ENCODE results near the gene RNF212.
"Not testable (repeated sequence)": the region's sequence is repeated elsewhere in the genome, so short reads cannot be mapped to it uniquely, and the experiment has no call there.

Gene RNF212

GRCh38 chr4:1047106-1047975 lies 66.0 kb downstream of the RNF212 start:
- no peak for DNase-seq

- DNase-seq: not testable (repeated sequence)
These were observed 66.8 kb downstream of the RNF212 start for GRCh38 chr4:1046581-1047011.

DNA sequence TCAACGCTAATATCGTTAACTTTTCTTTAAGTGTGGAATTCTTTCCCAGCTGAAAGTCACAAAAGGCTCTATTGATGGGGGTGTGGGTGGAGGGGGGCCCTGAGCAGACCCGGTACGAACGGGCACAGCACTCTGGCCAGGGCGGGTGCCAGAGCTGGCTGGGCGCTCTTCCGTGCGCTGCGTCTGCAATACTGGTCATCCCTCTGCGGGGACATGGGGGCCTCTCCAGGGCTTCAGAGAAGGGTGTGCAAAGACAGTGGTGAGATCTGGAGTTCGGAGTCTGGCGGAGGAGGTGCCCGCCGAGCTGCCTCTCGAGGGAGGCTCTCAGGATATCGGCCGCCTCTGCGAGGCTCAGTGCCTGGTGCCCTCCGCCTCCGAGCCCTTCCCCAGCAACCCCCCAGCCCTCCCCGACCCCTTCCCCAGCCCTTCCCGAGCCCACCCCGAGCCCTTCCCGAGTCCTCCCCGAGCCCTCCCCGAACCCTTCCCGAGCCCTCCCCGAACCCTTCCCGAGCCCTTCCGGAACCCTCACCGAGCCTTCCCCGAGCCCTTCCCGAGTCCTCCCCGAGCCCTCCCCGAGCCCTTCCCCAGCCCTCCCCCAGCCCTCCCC lies 67.7 kb downstream of the RNF212 start:
- DNase-seq: no peak

GRCh38 chr4:1045193-1045594 lies 68.2 kb downstream of the RNF212 start:
- no peak for DNase-seq

- DNase-seq: no peak
These were observed 68.7 kb downstream of the RNF212 start for GRCh38 chr4:1044469-1045192.

- peak; percentile 7 for DNase-seq
These were observed 69.5 kb downstream of the RNF212 start for GRCh38 chr4:1043651-1044468.

DNA sequence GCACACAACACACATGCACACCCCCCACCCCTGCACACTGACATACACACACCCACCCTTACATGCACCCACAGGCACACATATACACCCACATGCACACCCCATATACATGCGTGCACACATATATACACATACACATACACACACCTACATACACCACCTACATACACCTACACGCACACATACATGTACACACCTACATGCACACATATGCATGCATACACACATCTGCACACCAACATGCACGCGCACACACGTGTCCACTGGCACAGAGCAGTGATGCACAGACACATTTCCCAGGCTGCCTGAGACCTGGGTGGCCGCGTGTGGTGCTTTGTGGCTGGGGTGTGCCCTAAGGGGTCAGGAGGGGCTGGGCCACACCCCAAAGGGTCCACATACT lies 70.2 kb downstream of the RNF212 start:
- no peak for DNase-seq

- DNase-seq: no peak
These were observed 70.9 kb downstream of the RNF212 start for GRCh38 chr4:1042352-1043055.

DNA sequence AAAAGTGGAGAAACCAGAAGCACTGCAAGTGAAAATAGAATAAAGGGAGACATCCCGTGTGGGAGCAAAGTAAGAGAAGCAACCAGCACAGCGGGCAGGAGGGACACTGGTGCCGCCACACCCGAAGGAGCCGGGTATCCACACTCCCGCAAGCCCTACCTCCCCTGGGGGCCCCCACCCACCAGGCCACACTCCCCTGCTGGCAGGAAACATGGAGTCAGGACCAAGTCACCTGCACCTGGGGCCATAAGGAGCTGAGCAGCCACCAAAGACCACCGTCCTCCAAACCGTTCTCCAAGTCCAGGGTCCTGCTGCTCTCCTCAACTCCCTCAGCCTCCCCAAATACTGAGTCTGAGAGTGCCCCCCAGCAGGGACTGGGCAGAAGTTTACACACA lies 71.4 kb downstream of the RNF212 start:
- DNase-seq: no peak

DNA sequence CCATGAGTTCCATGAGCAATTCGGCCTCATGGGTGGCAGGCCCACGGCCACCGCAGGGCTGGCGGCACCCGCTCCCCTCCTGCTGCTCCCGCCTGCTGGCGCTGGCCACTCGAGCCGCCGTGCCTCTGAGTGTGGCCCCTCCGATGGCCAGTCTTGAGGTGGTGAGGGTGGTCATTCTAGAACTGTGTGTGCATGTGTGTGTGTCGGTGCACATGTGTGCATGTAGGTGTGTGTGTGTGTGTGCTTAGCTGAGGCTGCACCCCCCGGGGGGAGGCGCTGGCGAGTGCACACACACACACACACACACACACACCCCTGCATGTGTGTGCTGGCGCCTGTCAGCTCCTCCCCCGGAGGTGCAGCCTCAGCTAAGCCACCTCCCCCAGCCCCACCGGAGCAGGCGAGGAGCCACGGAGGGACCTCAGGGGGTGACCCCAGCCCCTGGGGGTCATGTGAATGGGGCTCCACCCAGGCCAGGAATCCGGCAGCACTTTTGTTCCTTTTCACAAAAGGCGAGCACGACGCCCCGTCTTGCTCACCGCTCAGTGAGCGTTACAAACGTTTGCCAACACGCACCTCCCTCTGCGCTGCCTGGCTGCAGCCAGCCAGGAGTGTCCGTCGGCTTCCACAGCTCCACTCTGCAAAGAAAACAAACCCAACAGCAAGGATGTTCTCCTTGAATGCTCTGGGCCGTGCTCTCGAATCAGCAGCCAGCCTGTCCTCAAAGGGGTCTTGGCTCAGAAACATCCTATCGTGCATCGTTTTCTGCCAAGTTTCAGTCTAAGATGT lies 72.0 kb downstream of the RNF212 start:
- no peak for DNase-seq

GRCh38 chr4:1040344-1041146 lies 72.8 kb downstream of the RNF212 start:
- DNase-seq: no peak

- DNase-seq: no peak
These were observed 73.6 kb downstream of the RNF212 start for GRCh38 chr4:1039493-1040343.

DNA sequence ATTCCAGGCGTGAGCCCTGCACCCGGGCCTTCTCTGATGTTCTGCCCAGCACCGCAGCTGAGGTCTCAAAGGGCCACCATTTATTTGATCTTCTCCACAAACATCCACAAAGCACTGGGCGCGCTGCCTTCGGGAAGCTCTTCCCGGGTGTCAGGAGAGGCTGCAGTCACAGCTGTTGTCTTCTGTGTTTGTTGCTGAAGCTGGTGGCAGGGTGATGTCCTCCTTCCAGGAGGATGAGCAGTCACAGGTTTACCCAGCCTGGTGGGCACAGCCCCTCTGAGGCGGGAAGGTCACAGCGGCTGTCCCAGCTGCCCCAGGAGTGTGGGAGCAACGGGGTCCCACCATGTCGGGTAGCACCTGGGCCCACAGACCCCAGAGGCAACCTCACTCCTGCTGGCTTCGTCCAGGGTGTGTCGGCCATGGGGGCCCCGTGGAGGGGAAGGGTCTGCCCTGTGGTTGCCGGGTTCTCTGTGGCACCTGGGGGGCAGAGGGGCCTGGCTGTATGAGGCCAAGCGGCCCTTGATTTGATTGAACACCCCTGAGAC lies 74.3 kb downstream of the RNF212 start:
- no peak for DNase-seq

- DNase-seq: no peak
These were observed 76.2 kb downstream of the RNF212 start for GRCh38 chr4:1036976-1037810.

DNA sequence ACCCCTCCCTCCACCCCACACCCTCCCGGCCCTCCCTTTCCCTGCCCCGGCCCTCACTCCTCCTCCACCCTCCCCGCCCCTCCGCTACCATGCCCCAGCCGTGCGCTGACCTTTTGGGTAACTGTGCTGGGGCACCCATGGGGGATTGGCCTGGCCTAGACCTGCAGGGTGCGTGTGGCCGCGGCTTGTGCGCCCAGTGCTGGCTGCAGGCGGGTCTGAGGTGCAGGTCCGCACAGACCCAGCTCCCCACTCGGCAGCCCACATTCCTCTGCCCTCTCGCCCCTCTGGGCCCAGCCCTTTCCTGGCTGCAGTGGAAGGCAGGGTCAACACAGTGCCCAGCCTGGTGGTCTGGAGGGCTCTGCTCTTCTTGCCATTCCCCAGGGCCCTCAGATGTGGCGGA lies 77.3 kb downstream of the RNF212 start:
- DNase-seq: no peak

GRCh38 chr4:1035510-1035909 lies 77.9 kb downstream of the RNF212 start:
- no peak for DNase-seq

- DNase-seq: no peak
These were observed 79.4 kb downstream of the RNF212 start for GRCh38 chr4:1033840-1034551.

DNA sequence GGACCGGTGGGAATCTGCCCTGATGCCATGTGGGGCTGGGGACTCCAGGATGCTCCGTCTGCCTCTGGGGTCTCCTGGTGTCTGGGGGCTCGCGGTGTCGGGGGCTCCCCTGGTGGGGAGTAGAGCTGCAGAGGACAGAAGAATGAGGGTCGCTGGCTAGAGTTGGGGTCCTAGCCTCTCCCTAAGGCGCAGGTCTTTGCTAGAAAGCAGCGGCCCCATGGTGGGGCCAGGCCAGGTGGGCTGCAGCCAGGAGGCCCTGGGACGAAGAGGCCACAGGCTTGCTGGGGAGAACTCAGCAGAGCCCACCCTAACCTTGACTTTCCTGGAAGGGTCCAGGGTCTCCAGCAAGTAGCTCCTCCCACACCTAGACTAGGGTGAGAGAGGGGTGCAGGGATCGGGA lies 80.5 kb downstream of the RNF212 start:
- DNase-seq: no peak

Measured in CD4-positive, alpha-beta T cell treated with Interleukin-4 for 4 hours (primary cell).